COLO668 (cell line): Measurements from ENCODE around the gene PNMA8B.
A peak's percentile ranks its signal among the peaks of the same experiment; 100 is the strongest.
"Not testable (repeated sequence)": the region's sequence is repeated elsewhere in the genome, so short reads cannot be mapped to it uniquely, and the experiment has no call there.

Source experiments
- DNase-seq: peaks from one replicate; lab custom pipeline; 2025; ENCODE audit not compliant: unreplicated experiment; lab: John Stamatoyannopoulos, UW

PNMA8B gene

DNA sequence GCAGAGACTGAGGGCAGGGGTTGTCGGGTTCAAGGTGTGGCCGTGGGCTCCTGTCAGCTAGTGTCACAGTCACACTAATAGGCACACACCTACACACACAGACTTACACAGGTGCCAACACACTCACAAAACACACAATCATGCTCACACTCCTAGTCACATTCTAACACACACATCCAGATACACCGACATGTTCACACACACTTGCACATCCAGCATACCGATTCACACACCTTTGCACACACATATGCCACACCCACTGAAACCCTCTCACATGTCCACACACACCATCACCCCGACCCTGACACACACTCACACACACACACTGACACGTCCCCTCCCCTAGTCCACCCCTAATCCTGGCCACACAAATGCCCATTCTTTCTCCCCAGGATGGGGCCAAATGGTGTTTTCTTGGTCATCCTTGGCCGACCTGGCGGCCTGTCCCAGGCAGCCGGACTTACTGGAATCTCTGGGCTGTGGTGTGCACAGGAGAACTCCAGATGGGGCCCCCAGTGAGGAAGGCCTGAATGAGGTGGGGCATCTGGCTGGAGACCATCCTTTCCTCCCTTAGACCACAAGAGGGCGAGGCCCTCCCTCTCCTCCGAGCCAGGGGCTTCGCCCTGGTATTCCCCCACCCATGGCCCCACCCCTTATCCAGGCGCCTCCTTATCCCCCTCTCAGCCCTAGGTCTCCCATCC lies 19.1 kb upstream of the PNMA8B start:
- no peak for DNase-seq

DNA sequence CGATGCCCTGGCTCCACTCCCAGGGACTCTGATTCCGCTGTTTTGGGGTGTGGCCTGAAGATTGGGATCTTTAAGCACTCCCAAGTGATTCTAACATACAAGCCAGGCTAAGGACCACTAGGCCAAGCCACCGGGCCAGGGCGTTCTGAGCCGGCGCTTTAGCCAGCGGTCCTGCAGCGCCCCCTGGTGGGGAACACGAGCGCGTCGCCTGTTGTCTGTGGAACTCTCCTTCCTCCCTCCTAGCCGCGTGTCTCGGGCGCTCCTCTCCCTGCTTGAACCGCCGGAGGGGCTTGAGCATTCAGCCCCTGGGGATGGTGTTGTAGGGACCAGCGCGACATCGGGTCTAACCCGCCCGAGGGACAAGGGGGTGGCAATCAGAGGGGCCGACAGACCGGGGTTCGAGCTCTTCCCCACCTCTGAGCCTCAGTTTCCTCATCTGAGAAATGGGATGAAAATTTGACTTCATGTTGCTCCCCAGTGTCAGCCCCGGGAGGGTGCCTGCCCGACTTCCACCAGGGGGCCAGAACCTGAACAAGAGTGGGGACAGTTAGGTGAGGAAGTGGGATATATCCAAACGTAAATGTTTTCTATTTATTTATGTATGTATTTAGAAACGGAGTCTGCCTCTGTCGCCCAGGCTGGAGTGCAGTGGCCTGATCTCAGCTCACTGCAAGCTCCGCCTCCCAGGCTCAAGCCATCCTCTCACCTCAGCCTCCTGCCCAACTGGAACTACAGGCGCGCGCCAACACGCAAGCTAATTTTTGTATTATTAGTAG lies 18.0 kb upstream of the PNMA8B start:
- peak; percentile 69 for DNase-seq

GRCh38 chr19:46511237-46511636 lies 15.6 kb upstream of the PNMA8B start:
- DNase-seq, result no peak

DNA sequence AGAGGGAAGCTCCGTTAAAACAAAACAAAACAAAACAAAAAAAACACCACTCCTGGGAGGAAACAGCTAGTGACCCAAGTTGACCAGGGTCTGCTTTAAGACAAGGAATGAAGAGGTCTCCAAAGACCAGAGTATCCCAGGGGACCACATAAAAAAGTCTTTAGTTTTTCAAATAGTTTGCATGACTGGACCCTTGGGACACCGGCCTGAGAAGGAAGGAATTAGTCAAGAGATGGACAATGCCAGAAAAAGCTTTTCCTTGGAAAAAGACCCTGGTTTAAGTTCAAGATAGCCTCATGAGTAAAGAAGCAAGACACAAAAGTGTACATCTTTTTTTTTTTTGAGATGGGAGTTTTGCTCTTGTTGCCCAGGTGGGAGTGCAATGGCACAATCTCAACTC lies 12.5 kb upstream of the PNMA8B start:
- DNase-seq, result no peak

GRCh38 chr19:46503848-46504453 lies 8.3 kb upstream of the PNMA8B start:
- DNase-seq, result no peak

DNA sequence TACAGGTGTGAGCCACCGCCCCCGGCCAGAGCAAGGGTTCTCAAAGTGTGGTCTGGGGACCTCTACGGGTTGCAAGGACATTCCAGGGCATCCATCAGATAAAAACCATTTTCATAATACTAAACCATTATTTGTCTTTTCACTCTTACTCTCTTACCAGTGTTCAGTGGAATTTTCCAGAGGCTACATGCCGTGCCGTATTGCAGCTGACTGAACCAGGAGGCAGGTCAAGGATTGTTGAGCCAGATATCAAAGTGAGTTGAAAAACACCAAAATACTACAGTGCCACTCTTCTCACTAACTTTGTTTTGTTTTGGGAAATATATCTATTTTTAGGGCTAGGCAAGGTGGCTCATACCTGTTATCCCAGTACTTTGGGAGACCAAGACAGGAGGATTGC lies 7.2 kb upstream of the PNMA8B start:
- DNase-seq, result no peak

- DNase-seq, result no peak
These were observed 4.0 kb upstream of the PNMA8B start for GRCh38 chr19:46499692-46500091.

- DNase-seq, result no peak
These were observed 2.1 kb upstream of the PNMA8B start for GRCh38 chr19:46497773-46498172.

DNA sequence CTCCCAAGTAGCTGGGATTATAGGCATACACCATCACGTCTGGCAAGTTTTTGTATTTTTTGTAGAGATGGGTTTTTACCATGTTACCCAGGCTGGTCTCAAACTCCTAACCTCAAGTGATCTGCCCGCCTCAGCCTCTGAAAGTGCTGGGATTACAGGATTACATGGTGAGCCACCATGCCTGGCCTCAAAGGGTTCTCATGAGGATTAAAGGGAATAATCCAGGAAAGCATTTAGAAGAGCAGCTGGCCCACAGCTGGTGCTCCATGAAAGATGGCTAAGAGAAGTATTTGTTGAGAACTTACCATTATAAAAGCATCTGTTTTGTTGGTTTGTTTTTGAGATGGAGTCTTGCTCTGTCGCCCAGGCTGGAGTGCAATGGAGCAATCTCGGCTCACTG lies 1.2 kb upstream of the PNMA8B start:
- DNase-seq, result not testable (repeated sequence)

DNA sequence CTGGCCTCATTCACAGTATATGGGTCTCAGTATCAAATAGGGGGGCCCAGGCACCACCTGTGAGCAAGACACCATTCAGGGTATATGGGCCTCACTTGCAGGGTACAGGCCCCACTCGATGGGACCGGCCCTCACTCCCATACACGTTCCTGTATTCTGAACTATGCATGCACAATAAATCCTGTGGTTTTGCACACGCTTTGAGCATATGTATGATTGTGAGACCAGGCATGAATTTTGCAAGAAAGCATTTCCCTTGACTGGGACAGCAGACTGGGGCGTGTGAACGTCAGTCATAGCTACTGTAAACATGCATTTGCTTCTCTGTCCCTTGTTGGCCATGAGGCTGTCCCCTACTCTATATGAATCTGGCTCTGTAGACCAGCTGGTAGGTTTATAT lies 637 bp upstream of the PNMA8B start:
- no peak for DNase-seq

- DNase-seq, result no peak
These were observed 504 bp downstream of the PNMA8B start for GRCh38 chr19:46494941-46495785.

- DNase-seq, result no peak
These were observed 1.3 kb downstream of the PNMA8B start for GRCh38 chr19:46494146-46494940.

- peak; percentile 17 for DNase-seq
These were observed 2.2 kb downstream of the PNMA8B start for GRCh38 chr19:46493236-46494145.

DNA sequence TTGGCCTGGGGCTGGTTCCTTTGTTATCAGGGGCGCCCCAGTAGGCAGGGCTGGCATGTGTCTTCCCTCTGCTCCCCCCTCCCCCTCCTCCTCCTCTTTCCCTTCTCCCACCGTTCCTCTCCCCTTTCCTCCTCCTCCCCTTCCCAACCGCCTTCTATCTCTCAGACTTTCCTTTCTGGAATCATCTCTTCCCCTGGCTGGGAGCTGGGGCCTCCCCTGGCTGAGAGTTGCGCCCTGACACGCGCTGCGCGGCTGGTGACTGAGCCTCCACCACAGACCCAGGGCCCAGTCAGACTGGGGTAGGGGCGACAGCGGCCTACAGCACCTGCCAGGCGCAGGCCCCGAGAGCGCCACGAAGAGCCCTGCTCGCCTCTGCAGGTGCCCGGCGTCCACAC lies 2.8 kb downstream of the PNMA8B start:
- no peak for DNase-seq

- no peak for DNase-seq
These were observed 3.5 kb downstream of the PNMA8B start for GRCh38 chr19:46491975-46492682.

DNA sequence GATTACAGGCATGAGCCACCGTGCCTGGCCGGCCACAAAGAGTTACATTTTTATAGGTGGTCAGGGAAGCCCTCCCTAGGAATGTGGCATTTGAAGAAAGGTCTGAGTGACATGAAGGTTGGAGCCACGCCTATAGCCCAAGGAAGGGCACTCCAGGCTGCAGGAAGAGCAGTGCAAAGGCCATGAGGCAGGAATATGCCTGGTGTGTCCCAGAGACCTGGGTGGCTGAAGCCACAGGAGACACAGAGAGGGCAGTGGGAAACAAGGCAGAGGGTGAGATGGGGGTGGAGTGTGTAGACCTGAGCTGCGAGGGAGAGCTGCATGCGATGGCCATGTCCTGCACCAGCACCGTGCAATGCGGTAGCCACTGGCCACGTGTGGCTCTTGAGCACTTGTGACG lies 4.9 kb downstream of the PNMA8B start:
- no peak for DNase-seq

DNA sequence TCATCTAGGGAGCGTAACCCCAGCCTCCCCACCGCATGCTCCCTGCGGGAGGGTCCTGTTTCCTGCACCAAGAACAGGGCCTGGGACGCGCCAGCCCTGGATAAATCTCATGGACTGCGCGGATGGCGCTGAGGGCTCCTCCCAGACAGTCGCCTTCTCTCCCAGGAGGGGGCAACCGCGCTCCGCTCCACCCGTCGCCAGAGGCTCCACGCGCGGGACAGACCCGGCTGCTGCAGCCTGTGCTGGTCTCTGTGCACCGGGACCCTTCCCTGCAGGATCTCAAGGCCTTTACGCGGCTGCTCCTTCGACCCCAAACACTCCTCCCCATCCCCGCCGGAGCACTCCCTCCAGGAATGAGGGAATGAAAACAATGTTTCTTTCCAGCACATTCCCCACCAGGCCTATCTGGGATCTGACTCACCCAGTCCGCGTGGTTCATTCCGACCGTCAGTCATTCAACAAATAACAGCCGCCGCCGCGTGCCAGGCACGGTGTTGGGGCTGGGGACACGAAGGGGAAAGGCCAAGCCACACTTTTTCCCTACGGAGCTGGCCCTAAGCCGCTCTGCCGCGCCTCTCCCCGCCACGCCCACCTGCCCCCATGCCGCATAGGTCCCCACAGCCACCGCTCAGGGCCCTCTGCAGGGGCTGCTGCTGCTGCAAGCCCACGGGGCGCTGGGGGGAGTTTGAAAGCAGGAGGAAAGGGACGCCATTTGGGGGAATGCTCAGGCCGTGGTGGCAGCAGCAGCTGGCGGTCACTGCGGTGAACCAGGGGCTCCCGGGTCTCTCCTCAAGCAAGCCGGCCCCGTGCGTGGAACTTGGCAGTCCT lies 6.0 kb downstream of the PNMA8B start:
- DNase-seq, result no peak

DNA sequence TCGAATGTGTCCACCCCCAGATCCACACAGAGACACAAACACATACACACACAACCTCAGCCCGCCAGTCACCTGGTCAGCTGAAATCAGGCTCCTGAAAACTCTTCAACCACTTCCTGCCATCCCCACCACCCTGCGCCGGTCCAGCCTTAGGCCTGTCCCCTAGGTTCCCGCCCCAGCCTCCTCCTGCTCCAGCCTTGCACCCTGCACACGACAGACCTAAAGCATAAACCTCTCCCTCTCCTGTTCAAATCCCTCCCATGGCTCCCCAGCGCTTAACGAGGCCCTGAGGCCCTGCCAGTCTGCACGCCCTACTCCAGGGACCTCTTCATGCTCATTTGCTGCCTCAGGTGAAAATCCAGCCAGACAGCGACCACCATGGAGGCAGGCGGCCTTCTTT lies 7.1 kb downstream of the PNMA8B start:
- DNase-seq, result no peak
